GM19468 (cell line): ENCODE data around the gene UBAP1.
"Not testable (repeated sequence)": the region's sequence is repeated elsewhere in the genome, so short reads cannot be mapped to it uniquely, and the experiment has no call there.

ENCODE experiments used
- ATAC-seq: cut with Tn5 transposase; IDR thresholded peaks from one replicate; pipeline ENCODE4 v1.9.1; 2021; ENCODE audit warnings: mild to moderate bottlenecking, moderate library complexity, moderate number of reproducible peaks; ENCODE audit not compliant: unreplicated experiment; ENCODE audit errors: extremely low read depth

UBAP1 gene

DNA sequence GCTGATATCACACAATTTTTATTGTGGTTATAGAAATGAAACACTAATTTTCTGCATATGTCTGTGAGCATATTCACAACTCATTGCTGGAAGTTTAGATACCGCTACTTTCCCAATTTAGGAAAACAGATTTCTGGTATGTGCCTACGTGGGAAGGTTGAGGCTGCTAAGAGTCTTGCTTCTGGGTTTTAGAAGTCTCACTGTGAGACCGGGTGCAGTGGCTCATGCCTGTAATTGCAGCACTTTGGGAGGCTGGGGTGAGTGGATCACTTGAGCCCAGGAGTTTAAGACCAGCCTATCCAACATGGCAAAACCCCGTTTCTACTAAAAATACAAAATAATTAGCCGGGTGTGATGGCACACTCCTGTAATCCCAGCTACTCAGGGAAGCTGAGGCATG, 39.6 kb downstream of the UBAP1 start:
- no peak for ATAC-seq

DNA sequence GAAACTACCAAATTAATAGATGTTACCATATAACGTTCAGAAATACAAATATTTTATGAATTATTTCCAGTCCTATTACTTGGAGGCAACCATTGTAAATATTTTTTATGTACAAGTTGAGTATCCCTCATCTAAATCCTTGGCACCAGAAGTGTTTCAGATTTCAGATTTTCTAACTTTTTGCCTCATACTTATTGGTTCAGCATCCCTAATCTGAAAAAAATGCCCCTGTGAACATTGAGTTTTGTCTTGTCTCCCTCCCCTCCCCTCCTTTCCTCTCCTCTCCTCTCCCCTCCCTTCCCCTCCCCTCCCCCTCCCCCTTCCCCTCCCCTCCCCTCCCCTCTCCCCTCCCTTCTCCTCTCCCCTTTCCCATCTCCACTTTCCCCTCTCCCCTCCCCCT, 40.6 kb downstream of the UBAP1 start:
- no peak for ATAC-seq

DNA sequence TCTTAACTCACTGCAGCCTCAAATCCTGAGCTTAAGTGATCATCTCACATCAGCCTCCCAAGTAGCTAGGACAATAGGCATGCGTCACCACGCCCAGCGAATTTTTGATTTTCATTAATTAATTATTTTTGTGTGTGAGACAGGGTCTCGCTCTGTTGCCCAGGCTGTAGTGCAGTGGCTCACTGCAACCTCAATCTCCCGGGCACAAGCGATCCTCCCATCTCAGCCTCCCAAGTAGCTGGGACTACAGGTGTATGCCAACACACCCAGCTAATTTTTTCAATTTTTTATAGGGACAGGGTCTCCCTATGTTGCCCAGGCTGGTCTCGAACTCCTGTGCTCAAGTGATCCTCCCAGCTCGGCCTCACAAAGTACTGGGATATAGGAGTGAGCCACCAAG, 41.4 kb downstream of the UBAP1 start:
- no peak for ATAC-seq

DNA sequence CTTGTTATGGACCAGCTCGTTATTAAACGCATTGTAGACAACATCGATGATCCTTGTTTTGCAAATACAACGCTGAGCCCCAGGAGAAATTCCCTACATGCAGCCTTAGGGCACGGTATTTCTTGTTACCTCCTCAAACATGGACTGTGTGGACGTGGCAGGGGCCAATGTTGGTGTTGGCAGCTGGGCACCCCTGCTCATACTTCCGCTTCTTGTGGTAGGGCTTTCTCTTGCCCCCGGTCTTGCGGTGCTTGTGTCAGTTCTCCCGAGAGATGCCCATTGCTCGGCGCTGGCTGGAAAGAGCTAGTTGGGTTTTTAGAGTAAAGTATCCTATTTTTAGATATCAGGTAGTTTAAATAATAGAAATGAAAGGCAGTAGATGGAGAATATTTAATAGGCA, 45.5 kb downstream of the UBAP1 start:
- no peak for ATAC-seq

DNA sequence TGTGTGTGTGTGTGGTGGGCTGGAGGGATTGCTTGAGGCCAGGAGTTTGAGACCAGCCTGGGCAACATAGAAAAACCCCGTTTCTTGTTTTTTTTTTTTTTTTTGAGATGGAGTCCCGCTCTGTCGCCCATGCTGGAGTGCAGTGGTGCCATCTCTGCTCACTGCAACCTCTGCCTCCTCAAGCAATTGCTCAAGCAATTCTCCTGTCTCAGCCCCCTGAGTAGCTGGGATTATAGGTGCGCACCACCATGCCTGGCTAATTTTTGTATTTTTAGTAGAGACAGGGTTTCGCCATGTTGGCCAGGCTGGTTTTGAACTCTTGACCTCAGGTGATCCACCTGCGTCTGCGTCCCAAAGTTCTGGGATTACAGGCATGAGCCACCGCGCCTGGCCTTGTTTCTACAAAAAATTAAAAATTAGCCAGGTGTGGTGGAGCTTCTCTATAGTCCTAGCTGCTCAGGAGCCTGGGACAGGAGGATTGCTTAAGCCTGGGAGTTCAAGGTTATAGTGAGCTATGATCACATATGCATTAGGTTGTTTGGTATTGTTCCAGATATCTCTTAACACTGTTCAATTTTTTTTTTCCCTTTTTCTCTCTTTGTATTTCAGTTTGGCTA, 47.4 kb downstream of the UBAP1 start:
- not testable (repeated sequence) for ATAC-seq

DNA sequence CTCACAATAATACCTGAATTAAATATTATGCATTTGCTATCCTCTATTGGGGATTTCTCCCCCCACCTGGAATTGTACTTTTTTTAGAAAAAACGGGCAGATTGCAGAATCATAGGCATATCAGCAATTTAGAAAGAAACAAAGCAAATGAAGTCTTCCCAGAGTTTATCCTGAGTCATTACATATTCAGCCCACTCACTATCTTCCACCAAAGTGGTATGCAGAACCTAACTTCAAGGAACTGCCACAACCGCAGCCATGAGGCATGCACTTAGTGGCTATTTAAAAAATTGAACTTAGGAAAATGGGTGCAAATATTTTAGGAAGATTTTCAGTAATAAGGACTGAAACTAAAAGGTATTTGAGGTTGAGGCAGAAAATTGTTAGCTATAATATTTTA, 48.6 kb downstream of the UBAP1 start:
- no peak for ATAC-seq

DNA sequence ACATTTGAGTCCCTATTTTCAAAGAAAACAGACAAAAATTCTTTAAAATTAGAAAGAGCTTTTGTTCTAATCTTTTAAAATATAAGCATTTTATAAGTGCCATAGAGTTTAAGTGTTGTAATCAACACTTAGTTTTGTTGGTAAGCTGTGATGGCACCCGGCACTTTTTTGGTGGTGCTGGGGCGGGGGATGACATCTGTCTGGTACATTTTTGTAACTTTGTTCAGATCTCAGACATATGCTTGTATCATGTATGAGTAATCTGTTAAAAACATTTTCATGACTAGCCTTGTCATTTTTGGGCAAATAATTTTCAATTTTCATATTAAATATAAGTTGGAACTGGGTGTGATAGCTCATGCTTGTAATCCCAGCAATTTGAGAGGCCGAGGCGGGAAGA, 51.7 kb downstream of the UBAP1 start:
- no peak for ATAC-seq

DNA sequence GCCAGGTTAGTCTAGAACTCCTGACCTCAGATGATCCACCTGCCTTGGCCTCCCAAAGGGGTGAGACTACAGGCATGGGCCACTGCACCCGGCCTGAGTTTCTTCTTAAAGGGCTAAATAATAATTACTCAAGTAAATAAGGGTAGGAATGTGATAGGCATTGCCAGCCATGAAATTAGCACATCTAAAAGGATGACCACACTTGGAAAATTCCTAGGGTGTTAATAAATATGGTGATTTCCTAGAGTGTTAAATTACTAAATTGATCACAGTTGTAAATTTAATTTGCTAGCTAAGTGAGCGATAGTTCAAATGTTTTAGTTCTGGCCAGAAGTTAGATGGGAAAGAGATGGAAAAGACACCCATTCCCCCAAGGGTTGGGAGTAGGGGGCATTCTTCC, 53.4 kb downstream of the UBAP1 start:
- no peak for ATAC-seq

DNA sequence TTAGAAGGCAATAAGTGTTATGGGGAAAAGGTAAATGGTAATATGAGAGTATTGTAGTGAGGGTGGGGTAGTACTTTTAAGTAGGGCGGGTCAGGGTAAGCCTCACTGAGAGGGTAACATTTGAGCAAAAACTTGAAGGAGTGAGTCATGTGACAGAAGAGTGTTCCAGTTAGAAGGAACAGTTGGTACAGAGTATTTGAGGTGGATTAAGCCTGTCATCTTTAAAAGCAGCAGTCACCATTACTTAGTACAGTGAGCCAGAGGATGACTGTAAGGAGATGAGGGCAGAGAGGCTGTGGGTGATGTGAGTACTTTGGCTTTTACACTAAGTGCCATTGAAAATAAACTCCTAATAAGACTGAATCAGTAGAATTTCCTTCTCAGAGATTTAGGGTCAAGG, 54.8 kb downstream of the UBAP1 start:
- no peak for ATAC-seq

DNA sequence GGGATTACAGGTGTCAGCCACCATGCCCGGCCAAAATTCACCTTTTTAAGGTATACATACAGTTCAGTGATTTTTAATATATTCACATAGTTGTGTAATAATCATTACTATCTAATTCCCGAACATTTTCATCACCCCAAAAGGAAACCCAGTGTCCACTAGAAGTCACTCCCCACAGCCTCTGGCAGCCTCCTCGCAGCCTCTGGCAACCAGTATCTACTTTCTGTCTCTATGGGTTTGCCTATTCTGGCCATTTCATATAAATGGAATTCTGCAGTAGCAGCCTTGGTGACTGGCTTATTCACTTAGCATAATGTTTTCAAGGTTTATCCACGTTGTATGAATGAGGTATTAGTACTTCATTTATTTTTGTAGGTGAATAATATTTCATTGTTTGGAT, 59.0 kb downstream of the UBAP1 start:
- ATAC-seq = no peak

DNA sequence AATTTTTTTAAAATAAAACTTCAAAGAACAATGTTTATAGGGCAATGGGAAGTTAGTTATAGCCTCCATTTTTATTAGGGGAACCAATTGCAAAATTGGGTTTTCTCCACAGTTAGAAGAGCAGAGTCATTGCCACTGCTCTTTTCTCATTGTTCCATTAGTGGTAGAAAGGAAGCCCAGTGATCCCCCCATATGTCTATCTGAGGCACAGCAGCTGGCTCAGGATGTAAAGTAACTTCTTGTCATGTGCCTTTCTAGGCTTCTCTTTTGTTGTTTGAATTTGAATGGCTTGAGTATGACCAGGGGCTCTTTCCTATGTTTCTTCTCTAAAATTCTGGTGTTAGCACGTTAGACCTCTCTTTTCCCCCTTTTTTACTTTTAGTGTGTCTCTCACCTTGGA, 61.2 kb downstream of the UBAP1 start:
- no peak for ATAC-seq

DNA sequence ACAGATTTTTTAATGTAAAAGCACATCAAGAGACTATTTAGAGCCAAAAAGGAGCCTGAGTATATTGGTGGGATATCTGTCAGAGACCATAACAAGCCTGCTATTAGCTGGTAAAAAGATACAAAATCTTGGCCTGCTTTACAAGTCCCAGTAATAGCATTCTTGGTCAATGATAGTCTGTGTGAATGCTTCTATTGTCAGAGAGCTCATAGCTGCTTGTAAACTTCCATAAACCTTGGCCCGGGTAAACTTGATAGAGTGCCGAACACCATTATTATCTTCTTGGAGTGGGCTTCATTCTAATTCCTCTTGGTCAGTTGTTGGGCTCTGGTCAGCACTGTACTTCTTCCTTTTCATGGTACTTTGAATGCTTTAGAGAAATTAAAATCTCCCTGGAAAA, 64.0 kb downstream of the UBAP1 start:
- no peak for ATAC-seq

DNA sequence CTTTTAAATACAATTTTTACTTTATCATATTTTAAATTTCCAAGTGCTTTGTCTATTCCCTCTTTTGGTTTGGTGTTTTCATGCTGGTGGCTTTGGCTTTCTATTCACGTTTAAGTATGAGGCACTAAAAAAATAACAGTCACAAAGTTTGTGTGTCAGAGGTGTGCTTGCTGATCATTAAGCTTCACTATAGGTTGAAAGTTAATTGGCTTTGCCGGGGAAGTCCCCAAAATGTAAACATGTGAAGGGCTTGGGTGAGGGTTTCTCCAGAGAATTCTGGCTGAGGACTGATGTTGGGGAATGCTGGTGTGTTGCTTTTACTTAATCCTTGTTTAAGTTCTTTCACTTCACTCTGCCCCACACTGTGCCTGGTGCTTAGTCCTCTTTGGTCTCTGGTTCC, 66.4 kb downstream of the UBAP1 start:
- ATAC-seq = not testable (repeated sequence)

DNA sequence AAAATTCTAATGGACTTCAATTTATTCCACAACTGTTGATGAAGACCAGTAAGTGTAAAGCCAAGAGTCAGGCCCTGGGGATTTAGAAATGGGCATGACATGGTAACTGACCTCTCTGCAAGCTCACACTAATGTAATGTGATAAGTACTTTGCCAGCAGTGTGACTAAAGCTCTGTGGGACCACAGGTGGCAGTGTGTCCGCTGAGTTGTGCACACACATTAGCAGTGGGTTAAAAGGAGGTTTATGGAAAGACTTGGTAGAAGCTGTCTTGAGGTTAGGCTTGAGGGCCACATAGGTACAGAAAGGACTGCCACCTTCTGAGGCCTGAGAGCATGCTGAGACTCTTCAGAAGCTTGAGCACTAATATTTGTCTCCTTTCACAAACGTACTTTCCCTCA, 67.6 kb downstream of the UBAP1 start:
- no peak for ATAC-seq

DNA sequence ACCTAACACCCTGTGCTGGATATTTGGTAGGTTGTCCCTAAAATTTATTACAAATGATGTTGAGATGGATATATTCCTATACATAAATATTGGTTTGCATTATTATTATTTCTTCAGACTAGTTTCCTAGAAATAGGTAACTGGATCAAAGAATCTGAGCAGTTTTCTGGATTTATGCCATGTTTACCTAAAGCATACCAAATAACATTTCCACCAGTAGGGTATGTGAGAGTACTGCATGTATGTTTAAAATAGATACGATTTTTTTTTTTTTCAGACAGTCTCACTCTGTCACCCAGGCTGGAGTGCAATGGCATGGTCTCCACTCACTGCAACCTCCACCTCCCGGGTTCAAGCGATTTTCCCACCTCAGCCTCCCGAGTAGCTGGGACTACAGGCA, 68.9 kb downstream of the UBAP1 start:
- not testable (repeated sequence) for ATAC-seq

DNA sequence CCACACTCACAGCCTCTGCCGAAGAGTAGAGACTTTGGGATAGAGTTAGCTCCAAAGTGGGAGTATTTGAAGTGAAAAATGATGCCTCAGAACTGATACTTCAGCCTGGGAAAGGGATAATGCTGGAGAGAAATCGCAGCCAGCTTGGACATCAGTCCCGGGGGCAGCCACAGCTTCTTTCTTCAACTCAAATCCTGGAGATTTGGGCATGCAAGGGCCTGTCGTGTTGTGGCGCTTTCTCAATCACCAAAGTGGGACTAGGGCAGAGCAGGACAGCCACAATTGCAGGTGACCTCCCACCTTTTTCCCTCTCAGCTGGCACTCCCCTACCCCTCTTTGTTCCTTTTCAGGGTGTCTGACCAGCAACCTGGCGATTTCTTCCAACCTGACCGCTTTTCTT, 70.4 kb downstream of the UBAP1 start:
- no peak for ATAC-seq

DNA sequence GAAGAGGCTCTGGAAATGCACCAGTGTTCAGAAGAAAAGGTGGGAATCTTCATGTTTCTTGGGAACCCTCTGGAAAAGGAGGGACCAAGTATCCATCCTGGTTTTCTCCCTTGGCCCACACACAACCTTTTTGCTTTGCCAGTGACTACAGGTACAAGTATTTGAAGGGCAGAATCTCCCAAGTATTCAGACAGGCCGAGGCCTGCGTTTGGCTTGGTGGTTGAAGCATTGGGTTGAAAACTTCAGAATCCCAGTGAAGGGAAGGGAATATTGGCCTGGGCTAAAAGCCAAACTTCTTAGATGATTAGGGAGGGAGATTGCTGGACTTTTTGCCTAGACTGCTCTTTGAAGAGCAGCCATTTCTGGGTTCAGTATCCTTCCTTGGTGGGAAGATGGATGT, 71.9 kb downstream of the UBAP1 start:
- no peak for ATAC-seq

DNA sequence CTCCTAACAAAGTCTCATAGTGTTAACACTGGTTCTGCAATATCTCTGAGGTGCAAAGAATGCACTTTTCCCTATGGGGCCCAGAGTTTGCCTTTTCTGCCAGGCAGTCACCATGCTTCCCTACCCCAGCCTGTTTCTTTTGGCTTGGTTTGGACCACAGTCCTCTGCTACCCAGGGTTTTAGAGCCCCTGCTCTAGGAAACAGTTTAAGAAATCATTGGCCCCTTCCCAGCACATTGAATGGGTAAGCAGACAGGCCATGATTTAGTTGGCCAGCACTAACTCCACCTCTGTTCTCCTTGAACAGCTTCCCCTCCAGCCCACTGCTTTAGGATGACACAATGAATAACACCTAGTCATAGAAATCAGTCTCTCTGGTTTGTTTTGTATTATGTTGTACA, 73.2 kb downstream of the UBAP1 start:
- no peak for ATAC-seq

DNA sequence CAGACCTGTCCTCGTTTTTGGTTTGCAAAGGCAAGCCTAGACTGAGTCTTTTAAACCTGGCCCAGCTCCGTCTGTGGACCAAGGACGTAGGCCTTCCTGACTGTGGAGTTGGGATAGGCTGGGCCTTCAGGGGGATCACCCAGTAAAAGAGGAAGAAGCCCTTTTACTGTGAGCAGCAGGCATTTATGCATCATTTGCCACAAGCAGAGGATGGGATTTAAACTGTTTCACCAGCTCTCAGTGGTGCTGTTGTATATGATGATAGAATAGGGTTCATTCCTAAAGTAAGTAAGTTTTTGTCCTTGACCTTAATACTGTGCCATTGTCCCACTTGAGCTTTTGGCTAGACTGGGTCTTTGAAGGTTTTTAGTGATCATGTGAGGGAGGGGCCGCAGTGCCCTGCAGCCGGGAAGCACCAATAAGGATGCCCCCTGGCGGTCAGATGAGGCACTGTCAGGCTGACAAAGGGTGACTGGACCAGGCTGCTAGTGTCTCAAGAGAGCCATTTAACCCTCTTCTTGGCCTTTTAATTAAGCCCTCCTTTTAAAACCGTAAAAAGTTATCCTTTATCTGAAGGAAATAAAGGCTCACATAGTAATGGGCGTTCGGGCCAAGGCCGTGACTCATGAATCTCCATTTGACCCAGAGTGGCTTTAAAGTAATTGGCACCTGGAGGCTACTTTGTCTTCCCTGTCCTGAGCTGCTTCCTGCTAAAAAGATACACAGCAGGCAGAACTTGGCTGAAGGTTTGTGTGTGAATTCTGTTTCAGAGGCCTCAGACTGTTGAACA, 74.0 kb downstream of the UBAP1 start:
- peak; percentile 54 for ATAC-seq

DNA sequence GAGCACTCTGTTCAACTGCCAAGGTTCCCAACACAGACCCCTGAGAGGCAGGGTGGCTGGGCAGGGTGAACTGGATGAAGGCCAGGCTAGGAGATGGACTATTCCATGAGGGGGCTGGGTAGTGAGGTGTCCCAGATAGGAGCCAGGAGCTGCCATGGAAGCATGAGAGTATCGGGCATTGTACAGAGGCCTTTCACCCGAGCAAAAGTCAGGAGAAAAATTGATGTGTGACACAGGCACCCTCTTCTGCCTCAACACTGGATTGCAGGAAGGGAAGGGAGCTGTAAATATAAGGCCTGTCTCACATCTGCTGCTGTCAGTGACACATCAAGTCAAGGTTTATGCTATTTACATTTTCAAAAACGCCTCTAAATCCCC, 74.6 kb downstream of the UBAP1 start:
- no peak for ATAC-seq

DNA sequence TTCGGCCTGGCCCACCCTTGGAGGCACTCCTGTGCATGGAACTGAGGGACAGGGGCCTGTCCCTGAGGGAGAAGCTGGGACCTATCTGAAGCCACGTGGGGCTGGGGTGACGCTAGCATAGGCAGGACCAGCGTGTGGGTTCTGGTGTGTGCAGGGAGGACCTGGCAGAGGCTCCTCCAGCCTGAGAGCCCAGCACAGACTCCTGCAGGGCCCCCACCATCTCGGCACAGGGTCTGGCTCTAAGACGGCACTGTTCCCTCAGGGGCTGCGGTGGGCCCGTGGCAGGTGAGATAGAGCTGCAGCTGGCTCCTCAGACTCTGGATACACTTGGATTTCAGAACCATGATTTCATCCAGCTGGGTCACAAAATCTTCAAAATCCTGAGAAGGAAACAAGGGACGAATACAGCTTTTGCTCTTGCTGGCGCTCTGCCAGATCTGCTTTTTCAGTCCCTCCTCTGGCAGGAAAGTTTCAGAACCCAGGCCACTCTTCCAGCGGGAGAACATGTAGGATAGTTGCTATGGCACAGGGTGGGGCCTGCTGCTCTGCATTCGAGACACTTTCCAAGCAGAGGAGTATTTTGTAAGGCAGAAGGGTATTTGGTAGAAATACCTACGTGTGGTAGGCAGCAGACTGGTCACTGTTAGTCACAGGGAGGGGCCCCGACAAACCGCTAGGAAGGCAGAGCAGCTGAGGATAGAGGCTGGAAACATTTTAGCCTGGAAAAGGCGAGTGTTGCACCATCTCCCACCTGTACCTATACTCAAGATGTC, 75.5 kb downstream of the UBAP1 start:
- ATAC-seq = no peak
